ENCODE results near the gene SEMA4D. TPM values are rescaled to one million over a fixed set of nuclear protein-coding genes. Genes with fewer than 3 reads are reported as not detected.

Gene SEMA4D
- total RNA-seq, 1 experiment from 2014 or later: 2.2 TPM

GRCh38 chr9:89440951-89441654 lies 56.8 kb downstream of the SEMA4D start:
- no peak for DNase-seq (ENCODE audit: low spot score)
- in situ Hi-C loops (cut with HindIII; ENCODE audit: low sequenced_read_pairs): no loop called here

- DNase-seq (ENCODE audit: low spot score): no peak
Observed at GRCh38 chr9:89440548-89440947, 57.4 kb downstream of the SEMA4D start.

DNA sequence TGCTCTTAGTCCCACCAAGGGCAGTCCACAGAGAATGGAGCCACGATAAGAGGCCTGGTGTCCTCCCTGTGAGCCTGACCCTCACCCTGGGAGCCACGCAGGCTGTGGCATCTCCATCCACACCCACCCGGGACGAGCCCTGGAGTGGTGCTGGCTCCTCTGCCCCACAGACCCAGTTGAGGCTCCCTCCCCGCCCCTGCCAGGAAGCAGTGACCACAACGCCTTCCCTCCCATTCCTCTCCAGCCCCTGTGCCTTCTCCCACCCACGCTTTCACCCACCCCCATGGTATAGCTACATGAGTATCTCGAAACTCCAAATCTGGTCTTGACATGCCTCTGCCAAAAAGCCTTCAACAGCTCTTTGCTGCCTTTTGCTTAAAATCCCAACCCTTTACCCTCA lies 57.9 kb downstream of the SEMA4D start:
- in situ Hi-C loops (cut with HindIII; ENCODE audit: low sequenced_read_pairs): no loop called here
- DNase-seq (ENCODE audit: low spot score): no peak

More at GRCh38 chr9:89440548-89440947, 57.4 kb downstream of the SEMA4D start:
- in situ Hi-C loops (cut with HindIII; ENCODE audit: low sequenced_read_pairs): no loop called here

DNA sequence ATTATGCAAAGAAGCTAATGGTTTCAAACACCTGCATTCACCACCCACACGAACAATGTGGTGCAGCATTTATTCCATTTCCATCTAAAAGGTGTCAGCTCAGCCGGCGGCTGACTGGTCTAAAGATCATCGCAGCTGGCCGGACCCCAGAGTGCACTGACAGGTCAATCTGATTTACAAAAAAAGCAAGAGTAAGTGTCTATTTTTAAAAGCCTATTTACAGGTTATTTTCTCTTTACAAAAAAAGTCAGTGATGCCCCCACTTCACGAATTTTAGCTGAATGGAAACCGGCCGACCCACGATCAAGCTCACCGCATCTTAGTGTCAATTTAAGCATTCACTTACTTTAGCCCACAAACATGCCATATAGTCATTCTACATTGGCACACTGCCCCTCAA lies 58.3 kb downstream of the SEMA4D start:
- no peak for DNase-seq (ENCODE audit: low spot score)
- in situ Hi-C loops (cut with HindIII; ENCODE audit: low sequenced_read_pairs): no loop called here

DNA sequence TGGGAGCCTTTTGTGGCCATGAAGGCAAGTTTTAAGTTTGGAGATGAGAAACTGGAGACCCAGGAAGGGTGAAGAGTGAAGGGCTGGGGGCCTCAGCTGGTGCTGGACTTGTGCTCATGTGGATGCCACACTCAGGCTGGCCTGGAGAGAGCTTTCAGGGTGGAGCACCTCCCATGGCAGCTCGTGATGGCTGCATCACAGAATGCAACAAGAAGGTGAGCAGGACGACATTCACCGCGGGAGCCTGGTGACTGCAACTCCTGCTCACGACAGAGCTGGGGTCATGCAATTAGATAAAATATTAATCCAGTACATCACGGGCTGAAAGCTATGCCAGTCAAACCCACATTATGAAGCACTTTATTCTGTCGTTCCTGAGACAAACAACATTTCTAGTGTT lies 59.7 kb downstream of the SEMA4D start:
- in situ Hi-C loops (cut with HindIII; ENCODE audit: low sequenced_read_pairs): no loop called here
- DNase-seq (ENCODE audit: low spot score): no peak

DNA sequence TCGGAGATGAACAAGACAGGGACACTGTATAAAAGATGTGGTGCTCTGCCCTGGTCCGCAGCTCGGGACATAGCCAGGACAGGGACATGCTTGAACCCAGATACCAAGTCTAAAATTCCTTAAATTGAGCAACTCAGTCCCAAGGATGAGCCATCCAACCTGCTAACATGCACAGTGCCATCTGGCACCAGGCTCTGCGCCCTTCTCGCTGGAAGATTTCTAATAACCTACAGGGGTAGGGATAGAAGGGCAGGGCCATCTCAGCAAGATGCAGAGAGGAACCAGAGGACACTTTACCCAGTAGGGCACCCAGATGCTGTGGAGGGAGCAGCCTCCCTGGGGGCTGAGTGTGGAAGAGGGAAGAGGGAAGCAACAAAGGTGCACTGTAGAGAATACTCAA lies 60.1 kb downstream of the SEMA4D start:
- in situ Hi-C loops (cut with HindIII; ENCODE audit: low sequenced_read_pairs): no loop called here
- no peak for DNase-seq (ENCODE audit: low spot score)

DNA sequence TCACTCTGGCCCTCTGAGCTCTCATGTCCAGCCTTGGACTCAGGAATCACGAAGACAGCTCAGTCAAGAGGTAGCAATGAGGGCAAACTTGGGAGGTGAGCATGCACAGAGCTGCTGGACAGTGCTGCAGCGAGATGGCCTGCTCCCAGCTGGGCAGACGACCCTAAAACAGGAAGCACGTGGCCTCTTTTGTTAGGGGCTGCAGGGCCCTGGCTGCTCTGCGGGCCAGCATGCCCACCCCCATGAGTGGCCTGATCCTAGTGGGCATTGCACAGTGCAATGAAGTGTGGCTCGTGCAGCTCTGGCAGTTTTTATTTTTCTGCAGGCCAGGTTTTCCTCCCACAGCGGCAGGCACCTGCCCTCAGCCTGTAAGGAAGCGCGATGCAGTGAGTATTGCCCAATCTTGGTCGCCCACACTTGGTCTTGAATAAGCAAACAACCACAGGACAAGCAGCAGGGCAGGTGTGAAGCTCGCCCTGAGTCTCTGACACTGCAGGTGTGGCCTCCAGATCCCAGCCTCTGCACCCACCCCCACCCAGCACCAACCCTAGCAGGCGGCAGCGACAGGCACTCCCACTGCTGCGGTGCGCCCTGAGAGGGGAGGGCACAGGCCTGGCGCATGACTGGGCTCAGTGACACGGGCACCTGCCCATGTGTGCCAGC lies 60.8 kb downstream of the SEMA4D start:
- no peak for DNase-seq (ENCODE audit: low spot score)
- in situ Hi-C loops (cut with HindIII; ENCODE audit: low sequenced_read_pairs): no loop called here

GRCh38 chr9:89436326-89436725 lies 61.6 kb downstream of the SEMA4D start:
- in situ Hi-C loops (cut with HindIII; ENCODE audit: low sequenced_read_pairs): no loop called here
- DNase-seq (ENCODE audit: low spot score): no peak

- in situ Hi-C loops (cut with HindIII; ENCODE audit: low sequenced_read_pairs): no loop called here
- DNase-seq (ENCODE audit: low spot score): no peak
Observed at GRCh38 chr9:89435071-89435823, 62.7 kb downstream of the SEMA4D start.

DNA sequence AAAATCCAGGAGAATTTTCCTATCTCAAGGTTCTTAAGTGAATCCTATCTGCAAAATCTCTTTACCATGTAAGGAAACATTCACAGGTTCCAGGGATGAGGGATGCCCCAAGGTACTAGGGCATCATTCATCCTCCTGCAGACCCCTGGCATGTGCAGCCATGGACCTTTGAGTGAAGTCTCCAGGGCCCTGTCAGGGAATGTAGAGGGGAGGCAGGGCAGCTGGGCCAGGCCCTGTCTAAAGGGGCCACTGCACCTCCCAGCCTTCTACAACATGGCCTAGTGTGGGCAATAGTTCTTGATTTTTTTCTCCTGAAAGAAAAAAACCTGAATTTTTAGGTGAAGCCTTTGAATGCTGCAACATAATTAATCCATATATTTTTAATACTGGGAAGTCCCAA lies 63.3 kb downstream of the SEMA4D start:
- in situ Hi-C loops (cut with HindIII; ENCODE audit: low sequenced_read_pairs): no loop called here
- no peak for DNase-seq (ENCODE audit: low spot score)

- in situ Hi-C loops (cut with HindIII; ENCODE audit: low sequenced_read_pairs): no loop called here
- DNase-seq (ENCODE audit: low spot score): no peak
Observed at GRCh38 chr9:89433826-89434225, 64.1 kb downstream of the SEMA4D start.

- DNase-seq (ENCODE audit: low spot score): no peak
- in situ Hi-C loops (cut with HindIII; ENCODE audit: low sequenced_read_pairs): no loop called here
Observed at GRCh38 chr9:89432986-89433530, 64.9 kb downstream of the SEMA4D start.

DNA sequence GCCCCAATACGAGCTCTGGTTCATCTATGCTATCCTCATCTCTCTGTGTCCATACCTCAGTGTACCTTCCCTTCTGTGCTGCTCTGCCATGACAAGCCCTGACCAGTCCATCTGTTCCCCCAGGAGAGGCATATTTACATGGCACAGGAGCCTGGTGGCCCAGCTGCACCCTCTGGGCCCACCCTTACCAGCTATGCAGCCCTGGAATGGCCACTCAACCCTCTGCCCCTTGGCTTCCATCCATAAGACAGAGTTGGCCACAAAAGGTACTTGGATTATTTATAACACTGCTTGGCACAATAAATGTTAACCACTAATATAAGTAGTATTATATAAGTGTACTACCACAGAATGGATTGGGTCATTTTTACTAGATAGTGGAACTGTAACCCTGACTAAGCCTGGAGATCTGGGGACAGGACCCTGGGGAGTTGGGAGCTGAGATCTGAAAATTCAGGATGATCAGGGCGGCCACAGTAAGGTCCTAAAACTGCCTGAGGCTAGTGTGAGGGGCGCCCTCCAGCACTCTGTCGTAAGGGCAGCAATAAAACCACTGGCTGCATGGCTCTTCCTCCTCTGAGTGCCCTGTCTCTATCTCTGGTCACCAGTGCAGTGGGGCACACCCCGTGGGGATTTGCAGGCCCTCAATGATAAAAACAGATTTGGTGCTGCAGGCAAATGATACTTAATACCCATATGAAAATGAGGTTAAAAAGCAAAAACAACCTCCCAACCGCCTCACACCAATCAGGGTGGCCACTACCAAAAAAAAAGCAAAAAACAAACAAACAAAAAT lies 65.8 kb downstream of the SEMA4D start:
- no peak for DNase-seq (ENCODE audit: low spot score)
- in situ Hi-C loops (cut with HindIII; ENCODE audit: low sequenced_read_pairs): no loop called here

DNA sequence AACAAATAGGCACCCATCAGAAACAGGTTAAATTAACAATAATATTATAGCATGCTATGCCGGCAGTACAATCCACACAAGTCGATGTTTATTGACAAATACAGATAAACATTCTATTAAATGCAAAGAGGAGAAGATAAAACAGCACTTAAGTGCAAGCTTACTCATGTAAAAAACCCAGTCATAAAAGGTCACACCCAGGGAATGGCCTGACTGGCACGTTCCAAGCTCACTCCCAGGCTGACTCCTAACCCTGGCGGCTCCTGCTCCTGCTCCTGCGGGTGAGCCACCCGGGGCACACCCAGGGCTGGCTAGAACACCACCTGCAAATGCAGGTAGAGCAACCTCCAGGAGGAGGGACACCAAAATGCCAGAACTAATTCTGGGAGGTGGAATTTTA lies 66.9 kb downstream of the SEMA4D start:
- in situ Hi-C loops (cut with HindIII; ENCODE audit: low sequenced_read_pairs): no loop called here
- no peak for DNase-seq (ENCODE audit: low spot score)

- in situ Hi-C loops (cut with HindIII; ENCODE audit: low sequenced_read_pairs): no loop called here
- no peak for DNase-seq (ENCODE audit: low spot score)
Observed at GRCh38 chr9:89428901-89429890, 68.7 kb downstream of the SEMA4D start.

- in situ Hi-C loops (cut with HindIII; ENCODE audit: low sequenced_read_pairs): no loop called here
- DNase-seq (ENCODE audit: low spot score): no peak
Observed at GRCh38 chr9:89428222-89428761, 69.6 kb downstream of the SEMA4D start.

DNA sequence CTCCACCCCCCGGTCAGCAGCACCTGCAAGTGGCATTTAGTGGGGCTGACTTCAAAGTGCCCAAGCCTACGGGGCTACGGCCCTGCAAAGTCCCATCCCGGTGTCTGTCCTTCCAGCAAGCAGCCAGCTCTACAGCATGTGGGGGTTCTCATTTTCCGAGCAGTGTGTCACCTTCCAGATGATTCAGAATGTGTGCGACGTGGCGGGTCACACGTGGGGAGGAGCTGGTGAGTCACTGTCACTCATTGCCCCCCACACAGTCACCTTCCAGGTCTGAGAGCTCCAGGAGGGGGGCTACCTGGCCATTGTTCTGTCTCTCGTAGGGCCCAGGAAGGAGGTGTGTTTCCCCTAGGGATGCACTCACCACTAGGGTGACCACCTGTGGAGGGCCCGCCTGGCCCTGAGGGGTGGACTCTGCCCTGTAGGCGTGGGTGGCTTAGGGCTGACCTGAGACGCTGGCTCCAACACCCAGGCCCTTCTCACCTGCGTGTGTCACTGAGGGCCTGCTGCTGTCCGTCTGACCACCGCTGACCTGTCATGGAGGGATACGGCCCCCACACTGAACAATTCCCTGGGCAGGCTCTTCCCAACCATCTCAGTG lies 70.2 kb downstream of the SEMA4D start:
- in situ Hi-C loops (cut with HindIII; ENCODE audit: low sequenced_read_pairs): no loop called here
- DNase-seq (ENCODE audit: low spot score): no peak

Data from G401 (cell line).